ENCODE measurements around the gene SELENOM. TPM values are rescaled to one million over a fixed set of nuclear protein-coding genes. Genes with fewer than 3 reads are reported as not detected.

The SELENOM gene
- total RNA-seq, 1 donor from 2014 or later, result 40.9 TPM

DNA sequence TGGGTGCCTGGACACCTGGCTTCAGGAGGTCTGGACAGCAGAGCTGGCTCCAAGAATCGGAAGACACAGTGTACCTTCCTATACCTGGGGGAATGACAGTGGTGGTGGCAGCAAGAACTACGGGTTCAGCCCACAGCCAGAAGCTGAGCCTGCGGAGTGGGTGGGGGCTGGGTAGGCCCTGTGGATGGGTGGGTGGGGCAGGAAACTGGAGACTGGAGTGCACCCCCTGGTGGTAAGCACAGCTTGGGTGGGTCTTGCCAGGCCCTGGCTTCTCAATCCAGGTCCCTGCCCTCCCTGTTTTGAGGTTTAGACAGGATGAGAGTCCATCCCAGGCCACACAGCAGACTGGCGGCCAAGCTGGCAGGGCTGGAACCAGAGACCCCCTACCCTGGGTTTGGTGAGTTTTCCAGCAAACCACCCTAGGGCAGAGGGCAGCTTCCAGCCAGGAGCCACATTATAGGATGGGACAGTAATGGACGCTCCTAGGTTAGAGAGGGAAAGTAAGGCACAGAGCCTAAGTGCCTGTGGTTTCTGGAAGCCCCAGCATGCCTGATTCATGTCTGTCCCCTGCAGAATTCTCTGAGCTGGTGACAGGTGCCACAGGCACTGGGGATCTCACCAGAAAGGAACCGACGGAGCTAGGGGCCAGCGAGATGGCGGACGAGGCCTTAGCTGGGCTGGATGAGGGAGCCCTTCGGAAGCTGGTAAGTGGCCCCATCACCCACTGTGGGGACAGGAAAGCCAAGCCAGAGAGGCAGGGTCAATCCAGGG, 24.6 kb downstream of the SELENOM start:
- Mint-ChIP-seq H3K36me3 (ENCODE audit: unreplicated experiment) (no peaks in the 10 kb centered on the region), H3K4me1 (ENCODE audit: low read depth, unreplicated experiment) (peaks cover 3% of the 10 kb centered on the region), H3K27ac (ENCODE audit: unreplicated experiment) (no peak overlapping the region), H3K27me3 (ENCODE audit: unreplicated experiment) (peaks cover 11% of the 10 kb centered on the region), H3K4me3 (ENCODE audit: unreplicated experiment) (peak overlapping the region; percentile 53), H3K9me3 (ENCODE audit: unreplicated experiment) (peaks cover 3% of the 10 kb centered on the region)
- peak; percentile 64 for DNase-seq
- TF ChIP-seq, protein P1, sequence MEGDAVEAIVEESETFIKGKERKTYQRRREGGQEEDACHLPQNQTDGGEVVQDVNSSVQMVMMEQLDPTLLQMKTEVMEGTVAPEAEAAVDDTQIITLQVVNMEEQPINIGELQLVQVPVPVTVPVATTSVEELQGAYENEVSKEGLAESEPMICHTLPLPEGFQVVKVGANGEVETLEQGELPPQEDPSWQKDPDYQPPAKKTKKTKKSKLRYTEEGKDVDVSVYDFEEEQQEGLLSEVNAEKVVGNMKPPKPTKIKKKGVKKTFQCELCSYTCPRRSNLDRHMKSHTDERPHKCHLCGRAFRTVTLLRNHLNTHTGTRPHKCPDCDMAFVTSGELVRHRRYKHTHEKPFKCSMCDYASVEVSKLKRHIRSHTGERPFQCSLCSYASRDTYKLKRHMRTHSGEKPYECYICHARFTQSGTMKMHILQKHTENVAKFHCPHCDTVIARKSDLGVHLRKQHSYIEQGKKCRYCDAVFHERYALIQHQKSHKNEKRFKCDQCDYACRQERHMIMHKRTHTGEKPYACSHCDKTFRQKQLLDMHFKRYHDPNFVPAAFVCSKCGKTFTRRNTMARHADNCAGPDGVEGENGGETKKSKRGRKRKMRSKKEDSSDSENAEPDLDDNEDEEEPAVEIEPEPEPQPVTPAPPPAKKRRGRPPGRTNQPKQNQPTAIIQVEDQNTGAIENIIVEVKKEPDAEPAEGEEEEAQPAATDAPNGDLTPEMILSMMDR (IDR thresholded peaks at IDR 0.05; ENCODE audit: partially characterized antibody, unreplicated experiment), result peak; percentile 56

DNA sequence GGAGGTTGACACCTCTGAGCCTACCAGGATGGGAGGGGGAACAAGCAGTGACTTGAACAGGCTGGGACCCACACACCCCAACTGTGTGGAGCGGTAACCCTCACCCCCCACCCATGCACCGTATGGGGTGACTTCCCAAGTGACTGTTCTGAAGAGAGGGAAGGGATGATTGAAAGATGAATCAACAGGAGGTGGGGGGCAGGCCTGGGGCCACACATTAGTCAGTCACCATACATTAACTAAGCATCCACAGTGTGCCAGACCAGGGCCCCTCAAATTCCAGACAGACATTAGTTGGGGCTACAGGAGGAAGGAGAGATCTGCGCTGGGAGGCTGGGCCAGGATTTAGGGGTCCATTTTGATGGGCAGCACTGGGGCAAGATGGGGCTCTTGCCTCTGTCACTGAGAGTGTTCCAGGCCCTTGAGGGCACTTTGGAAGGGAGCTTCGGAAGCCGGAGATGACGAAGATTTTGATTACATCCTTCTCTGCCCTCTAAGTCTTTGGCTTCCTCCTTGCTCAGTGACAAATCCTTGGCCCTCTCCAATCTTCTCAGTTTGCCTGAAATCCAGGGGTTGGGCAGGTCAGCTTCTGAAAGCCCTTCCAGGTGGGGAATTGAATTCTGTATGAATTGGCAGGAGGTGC, 25.3 kb downstream of the SELENOM start:
- peak overlapping the region; percentile 53 for H3K4me3 Mint-ChIP-seq (ENCODE audit: unreplicated experiment)
- H3K4me1 Mint-ChIP-seq (ENCODE audit: low read depth, unreplicated experiment), result peaks cover 3% of the 10 kb centered on the region
- TF ChIP-seq, protein P1 (IDR thresholded peaks at IDR 0.05; ENCODE audit: partially characterized antibody, unreplicated experiment), result no peak
- H3K9me3 Mint-ChIP-seq (ENCODE audit: unreplicated experiment), result peaks cover 3% of the 10 kb centered on the region
- no peak overlapping the region for H3K27ac Mint-ChIP-seq (ENCODE audit: unreplicated experiment)
- H3K36me3 Mint-ChIP-seq (ENCODE audit: unreplicated experiment), result no peaks in the 10 kb centered on the region
- DNase-seq, result no peak
- H3K27me3 Mint-ChIP-seq (ENCODE audit: unreplicated experiment), result peaks cover 9% of the 10 kb centered on the region

DNA sequence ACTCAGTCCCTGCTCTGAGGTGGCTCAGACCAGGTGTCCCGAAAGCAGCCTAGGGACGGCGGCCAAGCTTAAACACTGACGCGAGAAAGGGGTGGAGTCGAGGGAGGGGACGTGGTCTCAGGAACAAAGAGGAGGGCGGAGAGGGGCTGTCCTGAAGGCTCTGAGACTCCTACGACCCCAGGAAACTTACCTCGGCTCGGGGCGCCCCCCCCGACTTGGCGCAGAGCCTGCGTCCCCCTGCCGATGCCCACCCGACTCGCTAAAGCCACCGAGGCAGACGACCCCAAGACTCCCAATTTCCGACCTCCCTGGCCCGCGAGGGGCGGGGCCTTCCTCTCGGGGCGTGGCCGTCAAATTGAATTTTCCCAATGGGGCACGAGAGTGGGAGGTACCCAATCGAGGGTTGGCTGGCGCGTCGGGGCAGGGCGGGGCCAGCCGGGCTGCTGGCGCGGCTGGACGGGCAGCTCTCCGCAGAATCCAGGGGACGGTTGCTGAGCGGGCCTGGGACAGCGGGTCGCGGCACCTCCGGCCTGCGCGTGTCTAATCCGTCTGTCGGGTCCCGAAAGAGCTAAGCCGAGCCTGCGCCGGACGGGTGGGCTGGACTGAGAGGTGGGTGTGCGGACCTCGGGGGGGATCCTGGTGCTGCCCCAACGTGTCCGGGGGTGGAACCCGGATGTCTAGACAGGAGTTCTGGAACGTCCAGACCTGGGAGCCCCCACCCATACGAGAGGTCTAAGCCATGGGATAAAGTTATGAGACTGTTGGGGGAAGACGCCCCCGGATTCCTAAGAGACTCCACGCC, 26.3 kb downstream of the SELENOM start, which contains the start of gene SMTN:
TSS of gene SMTN (plus strand) at position 471 of the 802 bp plus-strand sequence. CDS start 1,941 bp downstream, outside the sequence.
- TF ChIP-seq, protein P1 (IDR thresholded peaks at IDR 0.05; ENCODE audit: partially characterized antibody, unreplicated experiment), result no peak
- no peaks in the 10 kb centered on the region for H3K36me3 Mint-ChIP-seq (ENCODE audit: unreplicated experiment)
- H3K27me3 Mint-ChIP-seq (ENCODE audit: unreplicated experiment), result peaks cover 9% of the 10 kb centered on the region
- H3K4me1 Mint-ChIP-seq (ENCODE audit: low read depth, unreplicated experiment), result peaks cover 3% of the 10 kb centered on the region
- peak; percentile 94 for DNase-seq
- H3K4me3 Mint-ChIP-seq (ENCODE audit: unreplicated experiment), result peak within 1 kb of the TSS; percentile 89
- peak within 1 kb of the TSS; percentile 94 for H3K27ac Mint-ChIP-seq (ENCODE audit: unreplicated experiment)
- peaks cover 3% of the 10 kb centered on the region for H3K9me3 Mint-ChIP-seq (ENCODE audit: unreplicated experiment)

DNA sequence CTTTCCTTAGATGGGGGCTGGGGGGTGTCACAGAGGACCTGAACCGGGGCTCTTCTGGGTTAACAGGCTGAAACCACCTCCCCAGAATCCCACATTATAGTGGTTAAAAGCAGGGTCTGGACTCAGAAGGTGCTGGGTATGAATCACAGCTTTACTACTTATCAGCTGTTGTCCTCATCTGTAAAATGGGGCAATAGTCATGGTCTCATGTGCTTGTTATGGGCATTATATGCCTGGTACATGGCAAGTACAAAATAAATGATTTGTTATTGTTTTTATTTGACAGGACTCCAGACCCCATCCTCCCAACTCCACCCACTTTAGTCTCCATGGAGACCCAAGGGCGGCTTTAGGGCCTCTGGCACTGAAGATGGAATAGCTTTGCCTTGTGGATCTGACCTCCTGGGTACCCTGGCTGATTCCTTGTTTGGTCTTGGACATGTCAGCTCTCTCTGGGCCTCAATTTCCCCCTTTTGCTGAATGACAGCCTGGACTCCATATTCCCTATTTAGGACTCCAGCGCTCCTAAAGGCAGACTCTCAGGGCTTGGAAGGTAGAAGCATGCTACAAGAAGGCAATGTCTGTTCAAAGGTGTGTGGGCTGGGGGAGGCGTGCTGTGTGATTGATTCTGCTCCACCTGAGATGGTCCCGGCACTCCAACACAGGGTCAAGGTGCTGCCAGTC, 27.1 kb downstream of the SELENOM start:
- no peaks in the 10 kb centered on the region for H3K36me3 Mint-ChIP-seq (ENCODE audit: unreplicated experiment)
- DNase-seq, result no peak

More for the DNA sequence above, 27.1 kb downstream of the SELENOM start:
- peak overlapping the region; percentile 89 for H3K4me3 Mint-ChIP-seq (ENCODE audit: unreplicated experiment)
- H3K27ac Mint-ChIP-seq (ENCODE audit: unreplicated experiment), result peak overlapping the region; percentile 94
- peaks cover 9% of the 10 kb centered on the region for H3K27me3 Mint-ChIP-seq (ENCODE audit: unreplicated experiment)
- H3K9me3 Mint-ChIP-seq (ENCODE audit: unreplicated experiment), result peaks cover 3% of the 10 kb centered on the region
- H3K4me1 Mint-ChIP-seq (ENCODE audit: low read depth, unreplicated experiment), result peaks cover 3% of the 10 kb centered on the region
- TF ChIP-seq, protein P1 (IDR thresholded peaks at IDR 0.05; ENCODE audit: partially characterized antibody, unreplicated experiment), result no peak

Measured in glutamatergic neuron (in vitro differentiated cells).